Activated naive CD4-positive, alpha-beta T cell treated with anti-CD3 and anti-CD28 coated beads, Interleukin-2, amount 10 ng/mL, durations not matched to agents 7 days and 5 days (primary cell): ENCODE data around the gene DPEP1.
A peak's percentile ranks its signal among the peaks of the same experiment; 100 is the strongest.

Experiments used
- CTCF ChIA-PET: fragments of 350-600 bp; sonication (Branson Sonifier 250); formaldehyde crosslinking; loops from one replicate; lab custom pipeline; 2021; ENCODE audit warnings: antibody characterized with exemption; lab: Charles Lee
- DNase-seq: peaks from one replicate; pipeline ENCODE4 v3.0.0-alpha.2; 2020
- H3K27ac Mint-ChIP-seq: one replicate; pipeline ENCODE4 v1.8.0; 2021; ENCODE audit warnings: mild to moderate bottlenecking, moderate library complexity, mixed read lengths
- H3K27me3 Mint-ChIP-seq: one replicate; pipeline ENCODE4 v1.8.0; 2021; ENCODE audit warnings: mild to moderate bottlenecking, mixed read lengths
- H3K36me3 Mint-ChIP-seq: one replicate; pipeline ENCODE4 v1.8.0; 2021; ENCODE audit warnings: mixed read lengths
- H3K4me1 Mint-ChIP-seq: one replicate; pipeline ENCODE4 v1.8.0; 2021; ENCODE audit warnings: mixed read lengths
- H3K4me3 Mint-ChIP-seq: one replicate; pipeline ENCODE4 v1.8.0; 2021; ENCODE audit warnings: mild to moderate bottlenecking, moderate library complexity, mixed read lengths
- H3K9me3 Mint-ChIP-seq: one replicate; pipeline ENCODE4 v1.8.0; 2021; ENCODE audit warnings: mixed read lengths

The DPEP1 gene

GRCh38 chr16:89600427-89600826, 13.0 kb upstream of the DPEP1 start:
- Mint-ChIP-seq H3K36me3 (no peaks in the 10 kb centered on the region), H3K9me3 (no peaks in the 10 kb centered on the region), H3K4me1 (peaks cover 14% of the 10 kb centered on the region), H3K27ac (peak overlapping the region; percentile 49), H3K4me3 (no peak overlapping the region), H3K27me3 (peaks cover 23% of the 10 kb centered on the region)
- DNase-seq = no peak
- CTCF ChIA-PET = interaction anchor here (0.6 to 1.4 kb wide), 7 partner anchors 9 to 124 kb away, joined by 3 to 6 read pairs (median 4); no protein-coding TSS in a partner anchor

DNA sequence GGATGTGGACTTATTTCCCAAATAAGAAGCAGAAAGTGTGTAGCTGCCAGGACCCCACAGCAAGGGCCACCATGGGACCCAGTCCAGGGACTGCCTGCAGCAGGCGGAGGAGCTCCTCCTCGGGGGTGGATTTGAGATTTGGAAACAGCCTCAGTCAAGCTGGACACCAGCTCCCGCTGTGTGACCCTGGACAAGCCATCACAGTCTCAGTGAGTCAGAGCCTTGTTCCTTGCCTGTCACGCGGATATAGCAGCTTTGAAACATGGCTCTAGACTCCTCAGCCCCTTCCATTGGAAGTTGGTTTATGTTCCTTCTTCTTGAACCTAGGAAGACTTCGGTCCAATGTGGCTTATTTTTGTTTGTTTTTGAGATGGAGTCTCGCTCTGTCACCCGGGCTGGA, 12.5 kb upstream of the DPEP1 start:
- peaks cover 12% of the 10 kb centered on the region for H3K4me1 Mint-ChIP-seq
- H3K4me3 Mint-ChIP-seq = no peak overlapping the region
- H3K36me3 Mint-ChIP-seq = no peaks in the 10 kb centered on the region
- no peak overlapping the region for H3K27ac Mint-ChIP-seq
- no peaks in the 10 kb centered on the region for H3K9me3 Mint-ChIP-seq
- CTCF ChIA-PET = interaction anchor here (1.4 to 2.1 kb wide), 2 partner anchors 10 to 14 kb away, joined by 4 to 6 read pairs; no protein-coding TSS in a partner anchor
- DNase-seq = no peak
- H3K27me3 Mint-ChIP-seq = peaks cover 27% of the 10 kb centered on the region

DNA sequence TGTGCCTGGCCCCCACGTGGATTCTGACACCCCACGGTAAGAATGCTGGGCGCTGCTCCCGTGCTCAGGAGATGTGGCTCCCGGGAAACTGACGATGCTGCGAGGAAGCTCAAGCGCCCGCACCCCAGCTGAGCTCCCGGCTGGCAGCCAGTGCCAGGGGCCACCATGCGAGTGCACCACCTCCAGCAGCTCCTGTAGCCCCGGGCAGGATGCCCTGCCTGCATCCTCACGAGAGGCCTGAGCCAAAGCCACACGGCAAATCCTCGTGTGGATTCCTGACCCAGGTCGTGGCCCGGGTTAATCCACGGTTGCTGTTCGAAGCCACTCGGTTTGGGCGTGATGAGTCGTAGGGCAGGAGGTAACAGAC, 11.6 kb upstream of the DPEP1 start:
- Mint-ChIP-seq H3K9me3 (no peaks in the 10 kb centered on the region), H3K27me3 (peaks cover 29% of the 10 kb centered on the region), H3K36me3 (no peaks in the 10 kb centered on the region), H3K4me3 (no peak overlapping the region), H3K4me1 (peaks cover 12% of the 10 kb centered on the region), H3K27ac (no peak overlapping the region)
- no peak for DNase-seq
- CTCF ChIA-PET = interaction anchor here (1.4 to 2.1 kb wide), 2 partner anchors 13 to 15 kb away, joined by 5 to 6 read pairs; no protein-coding TSS in a partner anchor

GRCh38 chr16:89602273-89602951, 11.0 kb upstream of the DPEP1 start:
- Mint-ChIP-seq H3K27ac (no peak overlapping the region), H3K36me3 (no peaks in the 10 kb centered on the region)
- CTCF ChIA-PET = interaction anchor here (0.6 to 2.1 kb wide), 3 partner anchors 13 to 40 kb away, joined by 3 to 6 read pairs (median 5); no protein-coding TSS in a partner anchor

DNA sequence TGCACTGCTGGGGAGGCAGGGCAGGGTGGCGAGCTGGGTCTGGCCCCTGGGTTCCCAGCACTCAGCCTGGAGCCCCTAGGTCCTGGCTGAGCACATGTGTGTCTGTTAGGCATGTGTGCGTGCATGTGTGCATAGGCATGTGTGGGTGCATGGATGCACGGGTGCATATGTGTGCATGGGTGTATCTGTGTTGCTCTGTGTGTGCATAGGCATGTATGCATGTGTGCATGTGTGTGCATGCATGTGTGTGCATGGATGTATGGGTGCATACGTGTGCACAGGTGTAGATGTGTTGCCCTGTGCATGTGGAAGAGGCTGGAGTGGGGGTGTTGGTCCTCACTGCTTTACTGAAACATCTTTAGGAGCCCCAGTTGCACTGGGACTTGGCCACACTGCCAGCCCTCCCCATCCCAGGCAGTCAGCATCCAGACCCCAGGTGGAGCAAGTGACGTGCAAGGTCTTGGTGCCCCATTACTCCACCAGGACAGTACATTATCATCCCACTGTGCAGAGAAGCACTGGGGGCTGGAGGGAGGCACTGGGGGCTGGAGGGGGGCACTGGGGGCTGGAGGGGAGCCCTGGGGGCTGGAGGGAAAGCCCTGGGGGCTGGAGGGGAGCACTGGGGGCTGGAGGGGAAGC, 10.4 kb upstream of the DPEP1 start:
- H3K36me3 Mint-ChIP-seq = no peaks in the 10 kb centered on the region
- peaks cover 12% of the 10 kb centered on the region for H3K4me1 Mint-ChIP-seq
- H3K9me3 Mint-ChIP-seq = no peaks in the 10 kb centered on the region
- H3K27ac Mint-ChIP-seq = no peak overlapping the region
- peaks cover 33% of the 10 kb centered on the region for H3K27me3 Mint-ChIP-seq
- no peak overlapping the region for H3K4me3 Mint-ChIP-seq
- CTCF ChIA-PET = interaction anchor here (0.6 to 2.1 kb wide), 3 partner anchors 12 to 39 kb away, joined by 3 to 6 read pairs (median 5); no protein-coding TSS in a partner anchor
- no peak for DNase-seq

More at GRCh38 chr16:89602273-89602951, 11.0 kb upstream of the DPEP1 start:
- peaks cover 29% of the 10 kb centered on the region for H3K27me3 Mint-ChIP-seq
- DNase-seq = peak; percentile 59
- no peaks in the 10 kb centered on the region for H3K9me3 Mint-ChIP-seq
- peaks cover 12% of the 10 kb centered on the region for H3K4me1 Mint-ChIP-seq
- no peak overlapping the region for H3K4me3 Mint-ChIP-seq

DNA sequence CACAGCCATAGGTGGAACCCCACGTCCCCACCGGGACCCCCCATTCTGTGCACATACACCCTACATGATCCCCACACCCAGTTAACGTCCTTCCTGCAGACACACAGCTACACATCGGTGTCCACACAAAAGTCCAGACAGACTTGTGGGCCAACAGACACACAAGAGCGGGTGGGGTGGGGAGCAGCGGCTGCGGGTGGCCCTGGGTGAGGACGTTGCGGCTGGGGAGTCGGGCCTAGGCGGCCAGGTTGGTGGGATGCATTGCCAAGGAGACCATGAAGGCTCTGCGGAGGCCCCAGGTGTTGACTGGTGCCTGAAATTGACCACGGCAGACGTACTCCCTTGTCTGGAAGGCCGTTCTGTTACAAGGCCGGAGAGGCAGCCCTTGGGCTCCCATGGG, 8.7 kb upstream of the DPEP1 start:
- CTCF ChIA-PET = no interaction called here
- no peaks in the 10 kb centered on the region for H3K36me3 Mint-ChIP-seq
- no peak overlapping the region for H3K4me3 Mint-ChIP-seq
- peaks cover 12% of the 10 kb centered on the region for H3K4me1 Mint-ChIP-seq
- H3K27ac Mint-ChIP-seq = no peak overlapping the region
- no peaks in the 10 kb centered on the region for H3K9me3 Mint-ChIP-seq
- peaks cover 32% of the 10 kb centered on the region for H3K27me3 Mint-ChIP-seq
- no peak for DNase-seq

DNA sequence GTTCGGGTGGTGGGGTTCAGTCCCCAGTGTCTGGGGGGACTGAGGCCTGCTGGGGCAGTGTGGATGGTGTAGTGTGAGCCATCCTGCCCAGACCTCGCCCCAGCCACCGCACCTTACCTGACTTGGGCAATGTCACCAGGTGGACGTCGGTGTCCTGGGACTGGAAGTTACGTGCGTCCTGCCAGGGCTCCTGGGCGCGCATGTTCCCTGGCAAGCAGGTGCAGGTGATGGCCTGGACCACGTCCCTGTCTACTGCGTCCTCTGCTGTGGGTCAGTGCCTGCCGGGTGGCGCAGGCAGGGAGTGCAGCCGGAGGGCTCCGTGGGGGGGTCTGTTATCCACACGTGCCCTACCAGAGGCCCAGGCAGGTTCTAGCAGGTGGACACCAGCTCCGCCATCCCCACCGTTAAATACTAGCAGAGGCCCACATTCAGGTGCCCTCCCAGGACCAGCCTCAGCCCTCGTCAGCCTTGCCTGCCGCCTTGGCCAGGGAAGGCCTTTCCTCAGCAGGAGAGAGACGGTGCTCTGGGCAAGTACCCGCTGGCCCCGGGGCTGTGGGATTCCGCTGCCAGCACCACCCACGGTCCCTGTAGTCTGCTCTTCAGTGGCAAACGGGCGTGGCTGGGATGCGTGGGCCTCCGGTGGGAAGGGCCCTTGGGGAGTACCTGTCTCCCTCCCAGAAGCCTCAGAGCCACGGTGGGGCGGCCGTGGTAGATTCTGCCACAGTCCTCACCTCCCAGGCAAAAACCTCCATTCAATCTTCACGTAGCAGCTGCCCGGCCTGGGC, 8.1 kb upstream of the DPEP1 start:
- Mint-ChIP-seq H3K9me3 (no peaks in the 10 kb centered on the region), H3K27ac (no peak overlapping the region), H3K4me1 (peaks cover 12% of the 10 kb centered on the region), H3K36me3 (no peaks in the 10 kb centered on the region), H3K27me3 (peaks cover 32% of the 10 kb centered on the region), H3K4me3 (no peak overlapping the region)
- DNase-seq = no peak
- CTCF ChIA-PET = no interaction called here

GRCh38 chr16:89606006-89606405, 7.4 kb upstream of the DPEP1 start:
- no peak for DNase-seq
- CTCF ChIA-PET = no interaction called here
- Mint-ChIP-seq H3K36me3 (no peaks in the 10 kb centered on the region), H3K27ac (no peak overlapping the region), H3K9me3 (no peaks in the 10 kb centered on the region), H3K4me1 (peaks cover 12% of the 10 kb centered on the region), H3K4me3 (no peak overlapping the region), H3K27me3 (peaks cover 27% of the 10 kb centered on the region)

DNA sequence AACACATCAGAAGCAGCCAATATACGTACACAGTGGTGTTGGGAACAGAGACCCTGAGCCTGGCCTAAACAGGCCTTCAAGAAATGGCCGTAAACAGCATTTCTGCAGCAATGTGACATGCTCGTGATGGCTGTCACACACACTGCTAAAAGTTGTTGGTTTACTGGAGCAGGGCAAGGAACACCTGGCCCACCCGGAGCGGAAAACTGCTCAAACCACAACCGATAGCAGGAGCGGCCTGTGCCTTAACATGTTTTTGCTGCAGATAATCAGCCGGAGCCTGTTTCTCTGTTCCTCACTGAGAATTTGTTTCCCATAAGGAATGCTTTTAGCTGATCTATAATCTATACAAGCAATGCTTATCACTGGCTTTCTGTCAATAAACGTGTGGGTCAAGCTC, 6.0 kb upstream of the DPEP1 start:
- Mint-ChIP-seq H3K4me1 (peaks cover 8% of the 10 kb centered on the region), H3K9me3 (no peaks in the 10 kb centered on the region), H3K4me3 (no peak overlapping the region), H3K27me3 (peaks cover 20% of the 10 kb centered on the region), H3K27ac (no peak overlapping the region), H3K36me3 (no peaks in the 10 kb centered on the region)
- CTCF ChIA-PET = no interaction called here
- DNase-seq = no peak

DNA sequence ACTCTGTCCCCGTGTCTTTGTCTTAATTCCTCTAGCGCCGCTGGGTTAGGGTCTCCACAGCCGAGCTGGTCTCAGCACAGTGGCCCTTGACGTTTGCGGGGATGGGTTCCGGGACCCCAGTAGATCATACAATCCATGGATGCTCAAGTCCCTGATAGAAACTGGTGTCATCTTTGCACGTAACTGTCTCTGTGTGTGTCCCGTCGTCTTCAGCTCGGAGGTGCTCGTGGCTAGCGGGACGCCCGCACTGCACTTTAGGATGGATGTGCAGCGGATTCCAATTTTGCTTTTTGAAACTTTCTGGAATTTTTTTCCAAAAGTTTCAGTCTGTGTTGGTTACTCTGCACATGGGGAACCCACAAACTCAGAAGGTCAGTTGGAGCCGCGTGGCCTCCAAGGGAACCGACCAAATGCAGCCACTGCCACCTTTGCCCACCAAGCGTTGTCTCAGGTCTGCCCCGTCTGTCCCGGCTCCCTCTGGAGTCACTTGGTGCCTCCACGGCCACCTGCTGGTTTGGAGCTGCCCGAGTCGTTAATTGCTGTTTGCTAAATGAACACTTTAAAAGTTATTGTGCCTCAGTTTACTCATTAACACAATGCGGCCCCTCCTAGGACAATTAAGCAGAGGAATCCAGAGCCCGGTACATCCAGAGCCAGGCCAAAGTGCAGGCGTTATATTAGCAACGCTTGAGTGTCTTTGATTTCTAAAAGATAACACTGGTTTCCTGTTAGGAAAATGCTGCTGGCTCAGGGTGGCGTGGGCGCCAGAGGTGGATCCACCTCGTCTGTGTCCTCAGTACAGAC, 5.3 kb upstream of the DPEP1 start:
- H3K4me1 Mint-ChIP-seq = peaks cover 7% of the 10 kb centered on the region
- DNase-seq = no peak
- H3K36me3 Mint-ChIP-seq = no peaks in the 10 kb centered on the region
- no peaks in the 10 kb centered on the region for H3K9me3 Mint-ChIP-seq
- H3K27ac Mint-ChIP-seq = peak overlapping the region; percentile 62
- CTCF ChIA-PET = interaction anchor here (0.9 kb wide), 1 partner anchor 8 kb away, joined by 3 read pairs; no protein-coding TSS in a partner anchor
- peaks cover 16% of the 10 kb centered on the region for H3K27me3 Mint-ChIP-seq
- H3K4me3 Mint-ChIP-seq = no peak overlapping the region

- Mint-ChIP-seq H3K4me1 (peaks cover 10% of the 10 kb centered on the region), H3K27me3 (peaks cover 29% of the 10 kb centered on the region), H3K4me3 (no peak overlapping the region), H3K36me3 (no peaks in the 10 kb centered on the region), H3K9me3 (no peaks in the 10 kb centered on the region), H3K27ac (no peak overlapping the region)
- no peak for DNase-seq
- CTCF ChIA-PET = interaction anchor here (0.6 kb wide), 1 partner anchor 10 kb away, joined by 4 read pairs; no protein-coding TSS in a partner anchor
These were observed 3.4 kb upstream of the DPEP1 start for GRCh38 chr16:89610108-89610453.

DNA sequence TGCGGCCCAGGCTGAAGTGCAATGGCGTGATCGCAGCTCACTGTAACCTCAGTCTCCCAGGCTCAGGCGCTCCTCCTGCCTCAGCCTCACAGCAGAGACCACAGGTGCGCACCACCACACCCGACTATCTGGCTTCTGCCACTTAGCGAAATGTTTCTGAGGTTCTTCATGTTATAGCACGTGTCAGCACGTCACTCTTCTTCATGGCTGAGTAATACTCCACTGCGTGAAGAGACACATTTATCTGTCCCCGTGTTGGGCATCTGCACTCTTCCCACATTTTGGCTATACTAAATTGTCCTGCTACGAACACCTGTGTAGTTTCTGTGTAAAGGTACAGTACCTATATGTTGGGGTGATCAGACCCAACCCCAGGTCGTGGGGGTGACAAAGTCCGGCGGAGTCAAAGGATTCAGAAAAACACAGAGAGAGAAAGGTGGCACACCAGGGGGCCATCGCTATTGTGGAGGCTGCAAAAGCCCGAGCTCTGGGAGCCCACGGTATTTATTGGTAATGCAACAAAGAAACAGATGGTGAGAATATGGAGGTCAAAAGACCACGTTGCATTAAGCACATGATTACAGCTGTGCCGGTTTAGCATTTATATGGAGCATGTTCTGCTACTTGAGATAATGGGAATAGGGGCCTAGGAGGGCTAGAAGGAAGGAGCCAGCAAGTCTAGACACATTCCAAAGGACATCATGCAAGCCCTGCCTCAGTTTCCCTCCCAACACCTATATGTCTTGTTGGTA, 851 bp upstream of the DPEP1 start:
- CTCF ChIA-PET = no interaction called here
- H3K27me3 Mint-ChIP-seq = peaks cover 22% of the 10 kb centered on the region
- DNase-seq = no peak

DNA sequence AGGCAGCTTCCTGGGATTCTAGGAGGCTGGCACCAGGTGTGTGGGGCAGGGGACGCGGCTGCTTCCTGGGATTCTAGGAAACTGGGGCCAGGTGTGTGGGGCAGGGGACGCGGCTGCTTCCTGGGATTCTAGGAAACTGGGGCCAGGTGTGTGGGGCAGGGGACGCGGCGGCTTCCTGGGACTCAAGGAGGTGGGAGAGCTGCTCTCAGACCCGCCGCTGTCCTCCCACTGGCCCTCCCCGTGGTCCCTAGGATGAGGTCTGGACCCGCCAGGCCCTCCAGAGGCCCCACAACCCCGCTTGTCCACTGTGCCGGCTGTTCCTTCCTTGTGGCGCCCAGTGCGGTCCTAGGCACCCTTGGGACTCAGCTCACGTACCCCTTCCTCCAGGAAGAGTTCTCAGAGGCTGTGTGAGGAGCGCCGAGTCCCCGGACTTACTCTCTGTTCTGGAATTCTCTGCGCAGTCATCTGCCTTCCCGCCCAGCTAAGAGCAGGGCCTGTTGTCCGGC, 565 bp downstream of the DPEP1 start:
- H3K27me3 Mint-ChIP-seq = peaks cover 16% of the 10 kb centered on the region
- no peak overlapping the region for H3K4me3 Mint-ChIP-seq
- DNase-seq = no peak
- peaks cover 22% of the 10 kb centered on the region for H3K4me1 Mint-ChIP-seq
- peaks cover 11% of the 10 kb centered on the region for H3K9me3 Mint-ChIP-seq
- no peak overlapping the region for H3K27ac Mint-ChIP-seq
- peaks cover 4% of the 10 kb centered on the region for H3K36me3 Mint-ChIP-seq
- CTCF ChIA-PET = interaction anchor here (1.2 to 2.0 kb wide), 2 partner anchors 12 to 14 kb away, joined by 4 to 6 read pairs; no protein-coding TSS in a partner anchor

More for the DNA sequence above, 851 bp upstream of the DPEP1 start:
- H3K36me3 Mint-ChIP-seq = peaks cover 4% of the 10 kb centered on the region
- peaks cover 22% of the 10 kb centered on the region for H3K4me1 Mint-ChIP-seq
- peaks cover 11% of the 10 kb centered on the region for H3K9me3 Mint-ChIP-seq
- H3K4me3 Mint-ChIP-seq = no peak overlapping the region
- no peak overlapping the region for H3K27ac Mint-ChIP-seq
